NCI-H524 treated with DMSO at 0.1 percent for 48 hours (cell line): ENCODE data around the gene PHF21B.

Source experiments
- DNase-seq: peaks from one replicate; lab custom pipeline; 2025; lab: John Stamatoyannopoulos, UW

Gene PHF21B

DNA sequence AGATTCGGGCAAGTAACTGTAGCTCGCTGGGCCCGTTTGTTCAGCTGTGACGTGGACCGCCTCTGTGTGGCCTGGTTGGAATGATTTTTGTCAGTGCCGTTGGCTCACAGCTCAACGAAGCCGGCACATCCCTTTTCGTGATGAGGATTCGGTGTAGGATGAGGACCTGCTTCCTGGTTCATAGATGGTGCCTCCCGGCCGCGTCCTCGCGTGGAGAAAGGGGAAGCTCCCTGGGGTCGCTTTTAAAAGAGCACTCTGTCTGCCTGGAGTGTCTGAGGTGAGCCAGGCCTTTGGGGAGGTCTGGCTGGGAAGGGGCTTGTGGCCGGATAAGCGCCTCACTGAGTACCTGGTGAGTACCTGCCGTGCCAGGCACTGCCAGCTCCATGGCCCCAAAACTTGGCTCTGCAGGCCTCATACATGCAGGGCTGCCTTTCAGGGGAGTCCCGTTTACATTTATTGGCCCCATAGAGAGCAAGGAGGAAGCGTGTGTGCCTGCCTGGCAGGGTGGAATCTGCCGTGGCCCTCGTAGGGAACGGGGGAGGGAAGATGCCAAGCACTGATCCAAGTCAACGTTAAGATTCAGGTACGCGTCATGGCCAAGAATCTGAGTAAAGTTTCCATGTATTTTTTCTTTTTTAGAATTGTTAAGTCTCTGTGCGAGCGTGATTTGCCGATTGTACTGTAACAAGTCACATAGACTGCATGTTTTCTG is 169.0 kb downstream of the PHF21B start:
- no peak for DNase-seq

DNA sequence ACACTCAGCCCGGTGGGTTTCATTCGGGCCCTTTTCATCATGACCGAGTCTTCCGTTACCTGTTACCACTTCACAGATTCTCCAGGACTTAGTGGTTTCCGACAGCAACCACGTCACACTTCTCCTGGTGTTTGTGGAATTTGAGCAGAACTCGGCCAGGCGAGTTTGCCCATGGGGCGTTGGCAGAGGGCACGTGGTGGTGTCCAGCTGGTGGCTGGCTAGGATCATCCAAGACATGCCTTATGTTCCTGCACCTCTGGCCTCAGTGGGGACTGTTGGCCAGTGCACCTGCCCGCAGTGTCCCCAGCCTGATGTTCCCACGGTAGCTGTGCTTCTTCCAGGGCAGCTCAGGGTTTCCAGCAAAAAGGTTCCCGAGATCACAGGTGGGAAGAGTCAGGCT is 170.1 kb downstream of the PHF21B start:
- DNase-seq: no peak

DNA sequence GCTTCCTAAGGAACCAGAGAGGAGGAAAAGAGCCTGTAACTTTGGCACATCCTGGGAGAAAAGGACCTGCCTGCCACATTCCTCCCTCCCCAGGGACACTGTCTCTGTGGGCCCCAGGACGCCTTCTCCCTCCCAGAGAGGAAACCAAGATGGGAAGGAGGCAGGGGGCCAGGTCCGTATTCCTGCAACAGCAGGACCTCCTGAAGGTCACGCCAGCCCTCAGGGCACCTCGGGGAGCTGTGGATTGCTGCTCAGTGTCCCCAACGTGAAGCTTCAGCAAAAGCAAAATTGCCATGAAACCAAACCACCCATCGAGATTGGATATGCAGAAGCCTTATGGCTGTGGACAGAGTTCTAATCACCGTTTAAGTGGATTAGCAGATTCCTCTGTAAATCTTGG is 170.7 kb downstream of the PHF21B start:
- DNase-seq: no peak

DNA sequence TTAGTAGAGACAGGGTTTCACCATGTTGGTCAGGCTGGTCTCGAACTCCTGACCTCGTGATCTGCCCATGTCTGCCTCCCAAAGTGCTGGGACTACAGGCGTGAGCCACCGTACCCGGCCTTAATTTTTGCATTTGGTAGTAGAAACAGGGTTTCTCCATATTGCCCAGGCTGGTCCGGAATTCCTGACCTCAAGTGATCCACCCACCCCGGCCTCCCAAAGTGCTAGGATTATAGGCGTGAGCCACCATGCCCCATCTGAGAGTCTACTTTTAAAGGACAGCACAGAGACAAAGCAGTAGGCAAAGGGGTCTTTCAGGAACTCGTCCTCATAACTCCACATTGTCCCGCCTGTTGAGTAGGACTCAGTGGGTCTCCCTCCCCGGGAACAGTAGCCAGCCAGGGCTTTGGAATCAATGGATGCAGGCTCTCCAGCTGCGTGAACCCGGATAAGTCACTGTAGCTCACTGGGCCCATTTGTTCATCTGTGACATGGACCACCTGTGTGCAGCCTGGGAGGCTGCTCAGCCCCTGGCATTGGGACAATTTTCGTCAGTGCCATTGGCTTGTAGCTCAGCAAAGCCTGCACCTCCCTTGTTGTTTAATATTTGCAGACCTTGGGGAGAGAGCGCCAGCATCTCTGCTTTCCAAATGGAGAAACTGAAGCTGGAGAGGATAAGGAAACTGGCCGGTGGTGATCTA is 171.3 kb downstream of the PHF21B start:
- DNase-seq: no peak

DNA sequence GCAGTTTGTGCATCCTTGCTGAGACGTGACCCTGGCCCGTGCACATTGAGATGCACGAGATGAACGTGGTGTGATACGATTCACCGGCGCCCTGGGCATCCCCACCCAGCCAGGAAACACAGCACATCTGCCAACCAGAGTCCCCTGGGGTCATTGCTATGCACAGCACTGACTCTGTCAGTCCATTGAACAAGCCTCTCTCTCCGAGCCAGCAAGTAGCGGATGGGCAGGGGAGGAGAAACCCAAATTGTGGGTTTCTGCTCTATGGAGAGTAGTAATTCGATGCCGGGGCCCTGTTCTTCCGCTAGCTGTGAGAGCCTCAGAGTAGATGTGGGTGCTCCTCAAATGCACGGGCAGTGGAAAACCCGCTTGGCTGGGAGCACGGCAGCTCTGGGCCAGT is 172.3 kb downstream of the PHF21B start:
- no peak for DNase-seq

DNA sequence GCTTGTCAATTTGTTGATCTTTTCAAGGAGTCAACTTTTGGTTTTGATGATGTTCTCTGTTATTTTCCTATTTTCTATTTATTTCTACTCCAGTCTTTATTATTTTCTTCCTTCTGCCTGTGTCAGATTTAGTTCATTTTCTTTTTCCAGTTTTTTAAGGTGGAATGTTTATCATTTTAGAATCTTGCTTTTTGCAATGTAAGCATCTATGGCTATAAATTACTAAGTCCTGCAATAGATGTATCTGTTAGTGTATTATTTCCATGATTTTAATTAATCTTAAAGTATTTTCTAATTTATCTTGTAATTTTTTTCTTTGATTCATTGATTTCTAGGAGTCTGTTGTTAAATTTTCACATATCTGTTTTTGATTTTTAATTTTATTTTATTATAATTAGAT is 175.7 kb downstream of the PHF21B start:
- no peak for DNase-seq

DNA sequence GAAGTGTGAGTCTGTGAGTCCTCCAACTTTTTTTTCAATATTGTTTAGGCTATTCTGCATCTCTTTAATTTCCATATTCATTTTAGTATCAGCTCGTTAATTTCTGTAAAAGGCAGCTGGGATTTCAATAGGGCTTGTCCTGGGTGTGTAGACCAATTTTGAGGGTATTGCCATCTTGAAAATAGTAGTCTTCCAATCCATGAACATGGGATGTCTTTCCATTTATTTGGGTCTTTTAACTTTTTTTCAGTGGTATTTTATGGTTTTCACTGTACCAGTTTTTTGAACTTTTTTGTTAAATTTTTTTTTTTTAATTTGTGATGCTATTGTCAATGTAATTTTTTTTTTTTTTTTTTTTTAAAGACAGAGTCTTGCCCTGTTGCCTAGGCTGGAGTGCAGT is 177.9 kb downstream of the PHF21B start:
- DNase-seq: no peak
